ENCODE data around the gene ATXN2.

DNA sequence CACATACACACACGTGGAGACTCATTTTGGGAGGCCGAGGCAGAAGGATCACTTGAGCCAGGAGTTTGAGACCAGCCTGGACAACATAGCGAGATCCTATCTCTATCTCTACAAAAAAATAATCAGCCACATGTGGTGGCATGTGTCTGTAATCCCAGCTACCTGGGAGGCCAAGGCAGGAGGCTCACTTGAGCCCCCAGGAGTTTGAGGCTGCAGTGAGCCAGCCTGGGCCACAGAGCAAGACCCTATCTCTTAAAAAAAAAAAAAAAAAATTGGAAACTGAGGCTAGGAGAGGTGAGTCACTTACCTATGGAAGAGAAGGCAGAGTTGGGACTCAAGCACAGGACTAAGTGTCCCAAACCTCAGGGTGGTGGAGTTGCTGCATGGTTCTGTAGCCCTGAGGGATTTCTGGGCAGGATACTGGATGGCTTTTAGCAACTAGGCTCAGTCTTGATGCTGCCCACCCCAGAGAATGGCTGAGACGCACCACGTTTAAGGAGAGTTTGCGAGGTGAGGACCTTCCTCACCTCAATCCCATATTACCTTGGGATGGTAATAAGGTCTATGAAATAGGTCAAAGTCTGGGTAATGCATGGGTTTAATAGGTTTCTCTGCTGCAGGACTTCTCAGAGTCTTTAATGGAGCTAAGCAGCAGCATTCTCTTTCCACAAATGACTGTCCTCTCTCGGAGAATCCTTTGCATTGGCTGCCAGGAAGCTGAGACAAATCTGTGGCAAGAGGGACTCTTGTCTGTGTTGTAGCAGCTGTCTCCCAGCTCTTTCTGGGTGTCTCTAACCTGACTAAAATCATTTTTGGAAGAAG lies 157.8 kb downstream of the ATXN2 start:
- TF ChIP-seq, protein P1, sequence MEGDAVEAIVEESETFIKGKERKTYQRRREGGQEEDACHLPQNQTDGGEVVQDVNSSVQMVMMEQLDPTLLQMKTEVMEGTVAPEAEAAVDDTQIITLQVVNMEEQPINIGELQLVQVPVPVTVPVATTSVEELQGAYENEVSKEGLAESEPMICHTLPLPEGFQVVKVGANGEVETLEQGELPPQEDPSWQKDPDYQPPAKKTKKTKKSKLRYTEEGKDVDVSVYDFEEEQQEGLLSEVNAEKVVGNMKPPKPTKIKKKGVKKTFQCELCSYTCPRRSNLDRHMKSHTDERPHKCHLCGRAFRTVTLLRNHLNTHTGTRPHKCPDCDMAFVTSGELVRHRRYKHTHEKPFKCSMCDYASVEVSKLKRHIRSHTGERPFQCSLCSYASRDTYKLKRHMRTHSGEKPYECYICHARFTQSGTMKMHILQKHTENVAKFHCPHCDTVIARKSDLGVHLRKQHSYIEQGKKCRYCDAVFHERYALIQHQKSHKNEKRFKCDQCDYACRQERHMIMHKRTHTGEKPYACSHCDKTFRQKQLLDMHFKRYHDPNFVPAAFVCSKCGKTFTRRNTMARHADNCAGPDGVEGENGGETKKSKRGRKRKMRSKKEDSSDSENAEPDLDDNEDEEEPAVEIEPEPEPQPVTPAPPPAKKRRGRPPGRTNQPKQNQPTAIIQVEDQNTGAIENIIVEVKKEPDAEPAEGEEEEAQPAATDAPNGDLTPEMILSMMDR (IDR thresholded peaks at IDR 0.05) = no peak
- no peak for TF ChIP-seq EZH2 (IDR thresholded peaks at IDR 0.05)

All from neural progenitor cell (in vitro differentiated cells).